GM18499 (cell line): ENCODE data around the gene PTMA.

Experiments used
- ATAC-seq: cut with Tn5 transposase; IDR thresholded peaks from one replicate; pipeline ENCODE4 v1.9.1; 2021; ENCODE audit warnings: moderate number of reproducible peaks; ENCODE audit not compliant: insufficient read depth, unreplicated experiment

PTMA gene

GRCh38 chr2:231674587-231675338 lies 33.6 kb upstream of the PTMA start:
- no peak for ATAC-seq

GRCh38 chr2:231676243-231676642 lies 32.1 kb upstream of the PTMA start:
- no peak for ATAC-seq

- no peak for ATAC-seq
Observed at GRCh38 chr2:231677632-231678104, 30.7 kb upstream of the PTMA start.

GRCh38 chr2:231679908-231680284 lies 28.4 kb upstream of the PTMA start:
- ATAC-seq: no peak

- no peak for ATAC-seq
Observed at GRCh38 chr2:231680285-231680991, 27.9 kb upstream of the PTMA start.

GRCh38 chr2:231680992-231681852 lies 27.1 kb upstream of the PTMA start:
- ATAC-seq: no peak

- ATAC-seq: no peak
Observed at GRCh38 chr2:231682603-231683291, 25.6 kb upstream of the PTMA start.

- no peak for ATAC-seq
Observed at GRCh38 chr2:231683292-231684235, 24.8 kb upstream of the PTMA start.

- ATAC-seq: no peak
Observed at GRCh38 chr2:231684314-231685223, 23.8 kb upstream of the PTMA start.

- no peak for ATAC-seq
Observed at GRCh38 chr2:231685349-231686191, 22.8 kb upstream of the PTMA start.

- no peak for ATAC-seq
Observed at GRCh38 chr2:231686192-231687100, 21.9 kb upstream of the PTMA start.

- ATAC-seq: no peak
Observed at GRCh38 chr2:231687133-231687852, 21.0 kb upstream of the PTMA start.

- no peak for ATAC-seq
Observed at GRCh38 chr2:231687961-231688360, 20.4 kb upstream of the PTMA start.

- ATAC-seq: no peak
Observed at GRCh38 chr2:231688719-231689118, 19.6 kb upstream of the PTMA start.

GRCh38 chr2:231689124-231689893 lies 19.0 kb upstream of the PTMA start:
- ATAC-seq: no peak
